Lung (tissue), 12 donors: ENCODE results near the gene EDN1. TPM values are rescaled to one million over a fixed set of nuclear protein-coding genes. Genes with fewer than 3 reads are reported as not detected.

Source experiments
- ATAC-seq: fragments of 200-7000 bp; cut with Tn5 transposase; one replicate; pipeline ENCODE4 v1.9.1; 2020; ENCODE audit warnings: moderate number of reproducible peaks; ENCODE audit not compliant: insufficient read depth, low FRiP score
- DNase-seq, 3 donors: peaks; one replicate each; pipeline ENCODE4 v3.0.0-alpha.2; 2013 to 2017
- H3K27ac ChIP-seq, 2 donors: one replicate each; pipeline ENCODE4 v1.5.1; 2013; ENCODE audit warnings: mild to moderate bottlenecking in 2 of 2, moderate library complexity in 2 of 2, control low read depth in 1 of 2, inconsistent platforms in 1 of 2, low read depth in 1 of 2, low read length in 1 of 2
- H3K27me3 ChIP-seq, 3 donors: one replicate each; pipeline ENCODE4 v1.5.1; 2013; ENCODE audit warnings: low read length in 2 of 3; ENCODE audit not compliant: control insufficient read depth in 3 of 3, insufficient read depth in 3 of 3
- H3K36me3 ChIP-seq, 4 donors: one replicate each; pipeline ENCODE4 v1.5.1; 2013; ENCODE audit warnings: low read length in 4 of 4, mild to moderate bottlenecking in 1 of 4, moderate library complexity in 1 of 4; ENCODE audit not compliant: control insufficient read depth in 4 of 4, insufficient read depth in 4 of 4
- H3K4me1 ChIP-seq, 5 donors: one replicate each; pipeline ENCODE4 v1.5.1; 2013; ENCODE audit warnings: low read length in 5 of 5, mild to moderate bottlenecking in 2 of 5, moderate library complexity in 1 of 5; ENCODE audit not compliant: control insufficient read depth in 5 of 5, insufficient read depth in 5 of 5
- H3K4me3 ChIP-seq: one replicate; pipeline ENCODE4 v1.5.1; 2013; ENCODE audit warnings: mild to moderate bottlenecking, control low read depth, moderate library complexity
- H3K9ac ChIP-seq, 2 donors: one replicate each; pipeline ENCODE4 v1.5.1; 2013; ENCODE audit warnings: low read length in 2 of 2, control low read depth in 1 of 2; ENCODE audit not compliant: insufficient read depth in 1 of 2
- H3K9me3 ChIP-seq, 4 donors: one replicate each; pipeline ENCODE4 v1.5.1; 2013; ENCODE audit warnings: low read length in 3 of 4, mild to moderate bottlenecking in 1 of 4, moderate library complexity in 1 of 4; ENCODE audit not compliant: control insufficient read depth in 4 of 4, insufficient read depth in 3 of 4
- WGBS, 2 donors: extraction: QIAGEN DNeasy Blood & Tissue Kit; methylation state at CpG; one replicate each; pipeline ENCODE4 v1.1.7; 2013; 5-methylcytosine and 5-hydroxymethylcytosine counted together
- polyA plus RNA-seq, 2 donors: library from polyadenylated mRNA; stranded (reverse); fragments of 200-250 nt; gene quantifications; one replicate each; pipeline ENCODE4 v1.2.1, GENCODE V29; 2013
- total RNA-seq, 2 donors: library from RNA; depleted of rRNA in 1 of 2; stranded (reverse); fragments of >200 nt in 1 of 2; gene quantifications; one replicate each; pipeline ENCODE4 v1.2.1, GENCODE V29; 2014 to 2021
- TF ChIP-seq, protein P1 (sequence below): IDR thresholded peaks from 2 replicates; pipeline ENCODE4 v1.5.1; 2012; ENCODE audit warnings: mild to moderate bottlenecking; ENCODE audit errors: control extremely low read depth, extremely low read depth
- donor health status: control.
- donor health status: control.
- donor health status: Bipolar disorder and iron deficiency.
- donor health status: healthy.
- donor health status: DM: yes; HTN: yes; CAD: no.

EDN1 gene
- total and polyA plus RNA-seq, 4 donors = 18.4 to 112 (median 40.3) TPM

DNA sequence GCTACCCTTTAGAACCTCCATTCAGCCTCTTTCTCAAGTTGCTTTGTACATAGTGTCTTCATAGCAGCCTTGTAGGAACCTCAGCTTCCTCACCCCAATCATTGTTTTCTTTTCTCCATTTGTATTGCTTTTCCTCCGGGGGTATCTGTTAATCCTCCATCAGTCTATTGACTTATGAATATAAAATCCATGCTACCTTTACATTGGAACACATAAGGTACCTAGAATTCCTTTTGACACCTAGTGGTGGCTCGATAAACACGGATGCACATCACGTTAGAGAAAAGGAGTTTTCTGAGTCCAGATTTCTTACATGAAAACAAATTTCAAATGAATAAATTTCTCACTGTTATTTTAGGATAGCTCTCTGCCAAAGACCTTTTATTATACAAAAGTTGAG lies 6.3 kb upstream of the EDN1 start:
- no peaks in the 10 kb centered on the region for H3K9me3 ChIP-seq
- peaks cover 0 to 6% (median 0%) of the 10 kb centered on the region in 5 donors for H3K4me1 ChIP-seq
- H3K4me3 ChIP-seq = no peak overlapping the region
- H3K9ac ChIP-seq = no peak overlapping the region
- no peaks in the 10 kb centered on the region for H3K36me3 ChIP-seq
- DNase-seq = no peak
- 79 to 91% methylated on average over 4 of the region's 4 CpGs for WGBS, 2 donors
- ATAC-seq = no peak
- TF ChIP-seq, protein P1, sequence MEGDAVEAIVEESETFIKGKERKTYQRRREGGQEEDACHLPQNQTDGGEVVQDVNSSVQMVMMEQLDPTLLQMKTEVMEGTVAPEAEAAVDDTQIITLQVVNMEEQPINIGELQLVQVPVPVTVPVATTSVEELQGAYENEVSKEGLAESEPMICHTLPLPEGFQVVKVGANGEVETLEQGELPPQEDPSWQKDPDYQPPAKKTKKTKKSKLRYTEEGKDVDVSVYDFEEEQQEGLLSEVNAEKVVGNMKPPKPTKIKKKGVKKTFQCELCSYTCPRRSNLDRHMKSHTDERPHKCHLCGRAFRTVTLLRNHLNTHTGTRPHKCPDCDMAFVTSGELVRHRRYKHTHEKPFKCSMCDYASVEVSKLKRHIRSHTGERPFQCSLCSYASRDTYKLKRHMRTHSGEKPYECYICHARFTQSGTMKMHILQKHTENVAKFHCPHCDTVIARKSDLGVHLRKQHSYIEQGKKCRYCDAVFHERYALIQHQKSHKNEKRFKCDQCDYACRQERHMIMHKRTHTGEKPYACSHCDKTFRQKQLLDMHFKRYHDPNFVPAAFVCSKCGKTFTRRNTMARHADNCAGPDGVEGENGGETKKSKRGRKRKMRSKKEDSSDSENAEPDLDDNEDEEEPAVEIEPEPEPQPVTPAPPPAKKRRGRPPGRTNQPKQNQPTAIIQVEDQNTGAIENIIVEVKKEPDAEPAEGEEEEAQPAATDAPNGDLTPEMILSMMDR = no peak
- peaks cover 0 to 4% (median 0%) of the 10 kb centered on the region in 3 donors for H3K27me3 ChIP-seq
- no peak overlapping the region for H3K27ac ChIP-seq

- Histone ChIP-seq H3K4me1 (peaks cover 0 to 11% (median 0%) of the 10 kb centered on the region in 5 donors), H3K36me3 (no peaks in the 10 kb centered on the region), H3K9me3 (no peaks in the 10 kb centered on the region), H3K27ac (no peak overlapping the region), H3K9ac (no peak overlapping the region), H3K27me3 (peaks cover 0 to 4% (median 4%) of the 10 kb centered on the region in 3 donors), H3K4me3 (no peak overlapping the region)
- DNase-seq (peak in 2 of 3 donors; percentile 60 to 69), ATAC-seq (no peak)
- 38 to 63% methylated on average over 4 of the region's 4 CpGs for WGBS, 2 donors
- TF ChIP-seq, protein P1 = no peak
Observed at GRCh38 chr6:12286373-12287110, 3.6 kb upstream of the EDN1 start.

DNA sequence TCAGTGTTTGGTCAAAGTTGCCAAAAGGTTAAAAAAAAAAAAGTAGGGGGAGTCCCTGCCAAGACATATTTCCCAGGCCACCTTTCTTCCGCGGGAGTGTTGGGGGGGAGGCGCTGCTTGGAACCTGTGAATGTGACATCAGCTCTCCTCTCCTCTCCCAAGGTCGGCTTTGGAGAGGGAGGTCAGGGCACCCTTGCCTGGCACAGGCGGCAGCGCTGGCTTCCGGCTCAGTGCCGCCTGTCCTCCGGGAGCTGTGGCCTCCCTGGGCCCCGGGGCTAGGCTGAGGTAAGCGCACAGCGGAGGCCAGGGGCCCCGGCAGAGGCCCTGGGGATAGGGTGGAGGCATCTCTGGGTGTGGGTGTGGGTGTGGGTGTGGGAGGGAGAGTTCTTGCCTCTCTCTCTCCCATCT lies 1.9 kb upstream of the EDN1 start:
- TF ChIP-seq, protein P1 = no peak
- peaks cover 0 to 20% (median 9%) of the 10 kb centered on the region in 3 donors for H3K27me3 ChIP-seq
- H3K27ac ChIP-seq = peak overlapping the region in 1 of 2 donors; percentile 43
- H3K9ac ChIP-seq = no peak overlapping the region
- peak in 1 of 3 donors; percentile 17 for DNase-seq
- H3K4me3 ChIP-seq = no peak overlapping the region
- H3K36me3 ChIP-seq = no peaks in the 10 kb centered on the region
- peaks cover 0 to 14% (median 1%) of the 10 kb centered on the region in 5 donors for H3K4me1 ChIP-seq
- H3K9me3 ChIP-seq = no peaks in the 10 kb centered on the region
- ATAC-seq = peak; percentile 14
- 77 to 88% methylated on average over 13 of the region's 13 CpGs for WGBS, 2 donors
